Neural progenitor cell (in vitro differentiated cells): ENCODE results near the gene LMAN1L. TPM values are rescaled to one million over a fixed set of nuclear protein-coding genes. Genes with fewer than 3 reads are reported as not detected.

Experiments
- DNase-seq: peaks from one replicate; pipeline ENCODE4 v3.0.0-alpha.2; 2016; ENCODE audit warnings: low spot score
- H2AFZ ChIP-seq: fragments of 200-600 bp; sonication (generic); replicated peaks from 2 replicates; pipeline ENCODE4 v1.6.1; 2016; ENCODE audit warnings: antibody characterized with exemption
- H3F3A ChIP-seq: fragments of 200-600 bp; sonication (generic); 2 replicates; pipeline ENCODE4 v1.6.1; 2016; ENCODE audit warnings: antibody characterized with exemption, low read depth
- H3K27ac ChIP-seq: fragments of 200-600 bp; sonication (generic); 2 replicates; pipeline ENCODE4 v1.5.1; 2016; ENCODE audit warnings: mild to moderate bottlenecking
- H3K27me3 ChIP-seq: fragments of 200-600 bp; sonication (generic); 2 replicates; pipeline ENCODE4 v1.6.1; 2016; ENCODE audit warnings: mild to moderate bottlenecking, moderate library complexity
- H3K36me3 ChIP-seq: fragments of 200-600 bp; sonication (generic); 2 replicates; pipeline ENCODE4 v1.5.1; 2016
- H3K4me1 ChIP-seq: fragments of 200-600 bp; sonication (generic); 2 replicates; pipeline ENCODE4 v1.6.1; 2016; ENCODE audit warnings: mixed run types
- H3K4me2 ChIP-seq: fragments of 200-600 bp; sonication (generic); 2 replicates; pipeline ENCODE4 v1.6.1; 2016
- H3K4me3 ChIP-seq: fragments of 200-600 bp; sonication (generic); 2 replicates; pipeline ENCODE4 v1.5.1; 2016
- H3K79me2 ChIP-seq: fragments of 200-600 bp; sonication (generic); 2 replicates; pipeline ENCODE4 v1.6.1; 2016; ENCODE audit warnings: low read depth
- H3K9ac ChIP-seq: fragments of 200-600 bp; sonication (generic); 2 replicates; pipeline ENCODE4 v1.6.1; 2016
- H3K9me3 ChIP-seq: fragments of 200-600 bp; sonication (generic); 2 replicates; pipeline ENCODE4 v1.5.1; 2016; ENCODE audit warnings: low read depth
- H4K20me1 ChIP-seq: fragments of 200-600 bp; sonication (generic); 2 replicates; pipeline ENCODE4 v1.6.1; 2016; ENCODE audit warnings: low read depth
- H3K27ac Mint-ChIP-seq: 3 replicates; pipeline ENCODE4 v1.8.0; 2021; ENCODE audit warnings: mixed read lengths
- H3K27me3 Mint-ChIP-seq: 2 replicates; pipeline ENCODE4 v1.8.0; 2022; ENCODE audit warnings: low read depth, mild to moderate bottlenecking, inconsistent platforms, moderate library complexity, mixed read lengths; ENCODE audit not compliant: insufficient read depth
- H3K36me3 Mint-ChIP-seq: 3 replicates; pipeline ENCODE4 v1.8.0; 2021; ENCODE audit warnings: mixed read lengths
- H3K4me1 Mint-ChIP-seq: 3 replicates; pipeline ENCODE4 v1.8.0; 2021; ENCODE audit warnings: mixed read lengths
- H3K4me3 Mint-ChIP-seq: 3 replicates; pipeline ENCODE4 v1.8.0; 2021; ENCODE audit warnings: mild to moderate bottlenecking, moderate library complexity, mixed read lengths
- H3K9me3 Mint-ChIP-seq: 3 replicates; pipeline ENCODE4 v1.8.0; 2020; ENCODE audit warnings: mixed read lengths
- CTCF ChIP-seq: fragments of 200-600 bp; sonication (generic); IDR thresholded peaks from 2 replicates; pipeline ENCODE4 v1.5.1; 2017; ENCODE audit warnings: antibody characterized with exemption, mild to moderate bottlenecking
- EZH2 ChIP-seq: fragments of 200-600 bp; sonication (generic); IDR thresholded peaks from 2 replicates; pipeline ENCODE4 v1.6.1; 2017; ENCODE audit warnings: antibody characterized with exemption, mild to moderate bottlenecking, moderate library complexity
- EZH2phosphoT487 ChIP-seq: fragments of 200-600 bp; sonication (generic); IDR thresholded peaks from 2 replicates; pipeline ENCODE4 v1.6.1; 2017; ENCODE audit warnings: antibody characterized with exemption
- total RNA-seq: library from RNA; depleted of rRNA; stranded (reverse); fragments of >200 nt; gene quantifications from 2 replicates; pipeline ENCODE4 v1.2.3, GENCODE V29; 2015; ENCODE audit warnings: low replicate concordance

Gene LMAN1L
- total RNA-seq, 1 donor from 2014 or later: not detected

DNA sequence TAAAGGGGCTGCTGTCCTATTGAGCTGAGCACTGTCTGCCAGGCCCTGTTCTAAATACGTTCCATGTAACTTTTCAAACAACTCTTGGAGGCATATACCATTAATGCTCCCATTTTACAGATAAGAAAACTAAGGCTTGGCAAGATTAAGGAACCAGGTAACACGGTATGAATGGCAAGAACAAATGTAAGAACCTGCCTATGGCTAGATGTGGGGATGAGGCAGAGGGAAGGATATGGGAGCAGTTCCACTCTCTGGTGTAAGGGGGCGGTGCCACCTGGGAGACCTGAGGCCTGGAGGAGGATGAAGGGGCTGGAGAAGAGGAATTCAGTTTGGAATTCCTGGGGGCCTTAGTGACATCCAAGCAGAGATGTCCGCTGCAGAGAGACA is 3.8 kb upstream of the LMAN1L start:
- Histone ChIP-seq H3K9ac (no peak overlapping the region), H3K36me3 (no peaks in the 10 kb centered on the region), H3K4me2 (no peak overlapping the region), H3K4me1 (peaks cover 4% of the 10 kb centered on the region), H3F3A (no peaks in the 10 kb centered on the region), H2AFZ (no peak overlapping the region), H3K4me3 (no peak overlapping the region), H4K20me1 (no peaks in the 10 kb centered on the region), H3K27me3 (no peaks in the 10 kb centered on the region), H3K27ac (no peak overlapping the region), H3K9me3 (no peaks in the 10 kb centered on the region), H3K79me2 (no peaks in the 10 kb centered on the region)
- H3K4me1 Mint-ChIP-seq: peaks cover 8% of the 10 kb centered on the region
- DNase-seq: peak; percentile 72
- H3K9me3 Mint-ChIP-seq: no peaks in the 10 kb centered on the region
- no peak overlapping the region for H3K4me3 Mint-ChIP-seq
- H3K27ac Mint-ChIP-seq: no peak overlapping the region
- H3K36me3 Mint-ChIP-seq: peaks cover 7% of the 10 kb centered on the region
- TF ChIP-seq EZH2 (no peak), CTCF (peak; percentile 50)
- H3K27me3 Mint-ChIP-seq: peaks cover 6% of the 10 kb centered on the region

DNA sequence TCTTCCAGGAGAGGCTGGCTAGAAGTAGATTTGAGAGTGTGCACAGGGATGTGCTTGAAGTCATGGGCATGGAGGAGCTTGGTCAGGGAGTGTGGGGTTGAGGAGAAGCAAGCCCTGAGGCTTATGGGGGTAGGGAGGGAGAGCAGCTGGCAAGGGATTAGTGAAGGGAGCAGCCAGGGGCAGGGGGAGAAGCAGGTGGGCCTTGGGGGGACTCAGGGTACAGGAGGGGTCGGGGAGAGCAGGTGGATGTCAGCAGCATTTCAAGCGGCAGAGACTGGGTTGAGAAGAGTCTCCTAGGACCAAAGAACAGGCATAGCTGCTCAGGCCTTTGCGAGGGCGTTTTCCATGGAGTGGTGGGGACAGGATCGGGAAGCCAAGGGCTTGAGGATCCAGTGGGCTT is 3.4 kb upstream of the LMAN1L start:
- H3K4me3 ChIP-seq: no peak overlapping the region
- H3K27ac ChIP-seq: no peak overlapping the region
- H2AFZ ChIP-seq: no peak overlapping the region
- H3K4me2 ChIP-seq: no peak overlapping the region
- H3F3A ChIP-seq: no peaks in the 10 kb centered on the region
- H3K36me3 ChIP-seq: no peaks in the 10 kb centered on the region
- no peak overlapping the region for H3K4me3 Mint-ChIP-seq
- TF ChIP-seq EZH2 (no peak), EZH2phosphoT487 (no peak), CTCF (no peak)
- DNase-seq: no peak
- H3K27ac Mint-ChIP-seq: no peak overlapping the region
- no peaks in the 10 kb centered on the region for H3K9me3 ChIP-seq
- no peaks in the 10 kb centered on the region for H3K79me2 ChIP-seq
- no peak overlapping the region for H3K9ac ChIP-seq
- peaks cover 4% of the 10 kb centered on the region for H3K4me1 ChIP-seq
- H3K9me3 Mint-ChIP-seq: no peaks in the 10 kb centered on the region
- peaks cover 8% of the 10 kb centered on the region for H3K4me1 Mint-ChIP-seq
- no peaks in the 10 kb centered on the region for H4K20me1 ChIP-seq
- H3K27me3 Mint-ChIP-seq: peaks cover 6% of the 10 kb centered on the region
- no peaks in the 10 kb centered on the region for H3K27me3 ChIP-seq
- H3K36me3 Mint-ChIP-seq: peaks cover 3% of the 10 kb centered on the region

- H3K4me1 ChIP-seq: peaks cover 4% of the 10 kb centered on the region
- no peaks in the 10 kb centered on the region for H4K20me1 ChIP-seq
- no peak overlapping the region for H2AFZ ChIP-seq
- Mint-ChIP-seq H3K27ac (no peak overlapping the region), H3K9me3 (no peaks in the 10 kb centered on the region), H3K27me3 (peaks cover 8% of the 10 kb centered on the region), H3K36me3 (peaks cover under 1% of the 10 kb centered on the region), H3K4me1 (peaks cover 8% of the 10 kb centered on the region), H3K4me3 (no peak overlapping the region)
- no peak overlapping the region for H3K4me3 ChIP-seq
- H3K79me2 ChIP-seq: no peaks in the 10 kb centered on the region
- no peaks in the 10 kb centered on the region for H3K9me3 ChIP-seq
- H3K4me2 ChIP-seq: no peak overlapping the region
- no peak overlapping the region for H3K9ac ChIP-seq
- H3K27me3 ChIP-seq: no peaks in the 10 kb centered on the region
- H3K36me3 ChIP-seq: no peaks in the 10 kb centered on the region
- DNase-seq: no peak
- no peaks in the 10 kb centered on the region for H3F3A ChIP-seq
- no peak for TF ChIP-seq CTCF
- no peak for TF ChIP-seq EZH2
- no peak for TF ChIP-seq EZH2phosphoT487
- no peak overlapping the region for H3K27ac ChIP-seq
Observed at GRCh38 chr15:74809956-74810355, 2.7 kb upstream of the LMAN1L start.
